Glutamatergic neuron (in vitro differentiated cells): ENCODE data around the gene LSM11. TPM values are rescaled to one million over a fixed set of nuclear protein-coding genes. Genes with fewer than 3 reads are reported as not detected.

Experiments
- DNase-seq: peaks from one replicate; pipeline ENCODE4 v3.0.0; 2022
- H3K27ac Mint-ChIP-seq: one replicate; pipeline ENCODE4 v1.8.0; 2020; ENCODE audit warnings: mild to moderate bottlenecking, mixed read lengths, inconsistent platforms; ENCODE audit not compliant: unreplicated experiment
- H3K27me3 Mint-ChIP-seq: one replicate; pipeline ENCODE4 v1.8.0; 2020; ENCODE audit warnings: mild to moderate bottlenecking, moderate library complexity, mixed read lengths, inconsistent platforms; ENCODE audit not compliant: unreplicated experiment
- H3K36me3 Mint-ChIP-seq: one replicate; pipeline ENCODE4 v1.8.0; 2020; ENCODE audit warnings: mild to moderate bottlenecking, mixed read lengths, inconsistent platforms; ENCODE audit not compliant: unreplicated experiment
- H3K4me1 Mint-ChIP-seq: one replicate; pipeline ENCODE4 v1.8.0; 2020; ENCODE audit warnings: mild to moderate bottlenecking, low read depth, mixed read lengths, inconsistent platforms; ENCODE audit not compliant: unreplicated experiment
- H3K4me3 Mint-ChIP-seq: one replicate; pipeline ENCODE4 v1.8.0; 2020; ENCODE audit warnings: mild to moderate bottlenecking, mixed read lengths, inconsistent platforms; ENCODE audit not compliant: unreplicated experiment
- H3K9me3 Mint-ChIP-seq: one replicate; pipeline ENCODE4 v1.8.0; 2020; ENCODE audit warnings: mild to moderate bottlenecking, moderate library complexity, mixed read lengths, inconsistent platforms; ENCODE audit not compliant: unreplicated experiment
- CTCF ChIP-seq: fragments of 200-600 bp; sonication (generic); IDR thresholded peaks from one replicate; pipeline ENCODE4 v1.5.0; 2021; ENCODE audit not compliant: partially characterized antibody, unreplicated experiment
- total RNA-seq: library from RNA; stranded (reverse); fragmentation: NEBNext Ultra II Directional; extraction: Animal tissue kit (Norgen Biotek cat#: 25700); gene quantifications from one replicate; pipeline ENCODE4 v1.2.1, GENCODE V29; 2021; ENCODE audit not compliant: unreplicated experiment

LSM11 gene
- total RNA-seq, 1 donor from 2014 or later = 7.7 TPM

- Mint-ChIP-seq H3K36me3 (no peaks in the 10 kb centered on the region), H3K4me1 (peaks cover 9% of the 10 kb centered on the region), H3K9me3 (peaks cover 7% of the 10 kb centered on the region), H3K27ac (no peak overlapping the region), H3K27me3 (peaks cover 4% of the 10 kb centered on the region), H3K4me3 (no peak overlapping the region)
- no peak for DNase-seq
- TF ChIP-seq CTCF = no peak
Observed at GRCh38 chr5:157748760-157749461, 5.4 kb downstream of the LSM11 start.

- no peaks in the 10 kb centered on the region for H3K36me3 Mint-ChIP-seq
- DNase-seq = no peak
- no peak overlapping the region for H3K4me3 Mint-ChIP-seq
- peaks cover 1% of the 10 kb centered on the region for H3K27me3 Mint-ChIP-seq
- TF ChIP-seq CTCF = no peak
- peaks cover 7% of the 10 kb centered on the region for H3K4me1 Mint-ChIP-seq
- no peak overlapping the region for H3K27ac Mint-ChIP-seq
- peaks cover 4% of the 10 kb centered on the region for H3K9me3 Mint-ChIP-seq
Observed at GRCh38 chr5:157749462-157749799, 5.9 kb downstream of the LSM11 start.

GRCh38 chr5:157750320-157750719 is 6.8 kb downstream of the LSM11 start:
- Mint-ChIP-seq H3K27me3 (no peaks in the 10 kb centered on the region), H3K27ac (no peak overlapping the region), H3K9me3 (peaks cover under 1% of the 10 kb centered on the region), H3K4me3 (no peak overlapping the region), H3K36me3 (no peaks in the 10 kb centered on the region), H3K4me1 (peaks cover under 1% of the 10 kb centered on the region)
- TF ChIP-seq CTCF = no peak
- no peak for DNase-seq

GRCh38 chr5:157756122-157756521 is 12.6 kb downstream of the LSM11 start:
- H3K9me3 Mint-ChIP-seq = no peaks in the 10 kb centered on the region
- no peak for TF ChIP-seq CTCF
- DNase-seq = no peak
- H3K4me1 Mint-ChIP-seq = peaks cover 1% of the 10 kb centered on the region
- no peaks in the 10 kb centered on the region for H3K36me3 Mint-ChIP-seq
- no peak overlapping the region for H3K27ac Mint-ChIP-seq
- H3K27me3 Mint-ChIP-seq = no peaks in the 10 kb centered on the region
- H3K4me3 Mint-ChIP-seq = no peak overlapping the region

- Mint-ChIP-seq H3K27me3 (no peaks in the 10 kb centered on the region), H3K9me3 (no peaks in the 10 kb centered on the region), H3K36me3 (no peaks in the 10 kb centered on the region), H3K4me3 (no peak overlapping the region), H3K27ac (no peak overlapping the region), H3K4me1 (peaks cover 6% of the 10 kb centered on the region)
- no peak for TF ChIP-seq CTCF
- no peak for DNase-seq
Observed at GRCh38 chr5:157758706-157759105, 15.2 kb downstream of the LSM11 start.
